ENCODE results near the gene DTX2.
A peak's percentile ranks its signal among the peaks of the same experiment; 100 is the strongest.
"Not testable (repeated sequence)": the region's sequence is repeated elsewhere in the genome, so short reads cannot be mapped to it uniquely, and the experiment has no call there.

The DTX2 gene

GRCh38 chr7:76423666-76424412 lies 37.7 kb upstream of the DTX2 start:
- Histone ChIP-seq H3K27ac (ENCODE audit: low read length) (peak overlapping the region; percentile 38; the same call in 1 of the 2 replicates), H3F3A (ENCODE audit: insufficient read depth, low read length) (peaks cover 12% of the 10 kb centered on the region), H3K27me3 (replicated peaks; ENCODE audit: insufficient read depth, low read length) (no peaks in the 10 kb centered on the region), H2AFZ (ENCODE audit: low read length) (0 out of 2 replicates have a peak overlapping the region, but pooled peaks have one; percentile 15), H3K4me2 (ENCODE audit: low read depth, low read length) (no peak overlapping the region), H3K79me2 (ENCODE audit: low read length) (no peaks in the 10 kb centered on the region), H4K20me1 (ENCODE audit: insufficient read depth, low read length) (no peaks in the 10 kb centered on the region), H3K9me3 (replicated peaks; ENCODE audit: insufficient read depth, low read length) (no peaks in the 10 kb centered on the region), H3K4me1 (ENCODE audit: low read length) (peaks cover 20% of the 10 kb centered on the region), H3K4me3 (ENCODE audit: low read length) (no peak overlapping the region), H3K36me3 (replicated peaks; ENCODE audit: insufficient read depth, low read length) (no peaks in the 10 kb centered on the region), H3K9me2 (replicated peaks; ENCODE audit: insufficient read depth, low read length) (no peaks in the 10 kb centered on the region), H3K9ac (ENCODE audit: low read length) (no peak overlapping the region)
- no peak for DNase-seq
- no peak for TF ChIP-seq EZH2phosphoT487 (IDR thresholded peaks at IDR 0.05; ENCODE audit: low read length)
- no peak for TF ChIP-seq EZH2 (optimal IDR thresholded peaks at IDR 0.05; ENCODE audit: low read depth, low read length)
- TF ChIP-seq, protein P1, sequence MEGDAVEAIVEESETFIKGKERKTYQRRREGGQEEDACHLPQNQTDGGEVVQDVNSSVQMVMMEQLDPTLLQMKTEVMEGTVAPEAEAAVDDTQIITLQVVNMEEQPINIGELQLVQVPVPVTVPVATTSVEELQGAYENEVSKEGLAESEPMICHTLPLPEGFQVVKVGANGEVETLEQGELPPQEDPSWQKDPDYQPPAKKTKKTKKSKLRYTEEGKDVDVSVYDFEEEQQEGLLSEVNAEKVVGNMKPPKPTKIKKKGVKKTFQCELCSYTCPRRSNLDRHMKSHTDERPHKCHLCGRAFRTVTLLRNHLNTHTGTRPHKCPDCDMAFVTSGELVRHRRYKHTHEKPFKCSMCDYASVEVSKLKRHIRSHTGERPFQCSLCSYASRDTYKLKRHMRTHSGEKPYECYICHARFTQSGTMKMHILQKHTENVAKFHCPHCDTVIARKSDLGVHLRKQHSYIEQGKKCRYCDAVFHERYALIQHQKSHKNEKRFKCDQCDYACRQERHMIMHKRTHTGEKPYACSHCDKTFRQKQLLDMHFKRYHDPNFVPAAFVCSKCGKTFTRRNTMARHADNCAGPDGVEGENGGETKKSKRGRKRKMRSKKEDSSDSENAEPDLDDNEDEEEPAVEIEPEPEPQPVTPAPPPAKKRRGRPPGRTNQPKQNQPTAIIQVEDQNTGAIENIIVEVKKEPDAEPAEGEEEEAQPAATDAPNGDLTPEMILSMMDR (IDR thresholded peaks at IDR 0.05; ENCODE audit: low read length): no peak

DNA sequence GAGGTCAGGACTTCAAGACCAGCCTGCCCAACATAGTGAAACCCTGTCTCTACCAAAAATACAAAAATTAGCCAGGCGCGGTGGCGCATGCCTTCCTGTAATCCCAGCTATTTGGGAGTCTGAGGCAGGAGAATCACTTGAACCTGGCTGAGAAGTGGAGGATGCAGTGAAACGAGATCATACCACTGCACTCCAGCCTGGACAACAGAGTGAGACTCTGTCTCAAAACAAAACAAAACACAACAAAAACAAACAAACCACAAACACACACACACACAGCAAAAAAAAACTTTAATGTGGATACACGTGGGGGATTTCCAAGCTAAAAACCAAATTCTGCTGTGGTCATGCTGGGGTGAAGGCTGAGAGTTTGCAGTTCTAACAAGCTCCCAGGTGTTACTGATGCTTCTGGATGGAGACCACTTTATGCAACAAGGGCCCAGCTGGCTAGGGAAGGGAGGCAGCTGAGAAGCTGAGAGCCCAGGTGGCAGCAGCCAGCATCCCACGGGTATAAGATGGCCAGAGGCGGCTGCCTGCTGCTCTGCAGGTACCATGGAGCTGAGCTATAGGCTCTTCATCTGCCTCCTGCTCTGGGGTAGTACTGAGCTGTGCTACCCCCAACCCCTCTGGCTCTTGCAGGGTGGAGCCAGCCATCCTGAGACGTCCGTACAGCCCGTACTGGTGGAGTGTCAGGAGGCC lies 36.9 kb upstream of the DTX2 start, which contains the start of gene ZP3:
Gene ZP3 (plus strand): TSS at position 538 of the 699 bp plus-strand sequence. CDS start 15 bp downstream, at position 553.
- DNase-seq: peak; percentile 87
- peak within 1 kb of the TSS; percentile 58; the same call in 1 of the 2 replicates for H3K27ac ChIP-seq (ENCODE audit: low read length)
- peak within 1 kb of the TSS; percentile 24; the same call in 1 of the 2 replicates for H3K4me2 ChIP-seq (ENCODE audit: low read depth, low read length)

GRCh38 chr7:76425156-76425555 lies 36.4 kb upstream of the DTX2 start:
- no peaks in the 10 kb centered on the region for H4K20me1 ChIP-seq (ENCODE audit: insufficient read depth, low read length)
- H3K79me2 ChIP-seq (ENCODE audit: low read length): no peaks in the 10 kb centered on the region
- TF ChIP-seq EZH2 (optimal IDR thresholded peaks at IDR 0.05; ENCODE audit: low read depth, low read length) (no peak), EZH2phosphoT487 (IDR thresholded peaks at IDR 0.05; ENCODE audit: low read length) (no peak)
- TF ChIP-seq, protein P1 (IDR thresholded peaks at IDR 0.05; ENCODE audit: low read length): no peak
- no peaks in the 10 kb centered on the region for H3K9me3 ChIP-seq (replicated peaks; ENCODE audit: insufficient read depth, low read length)
- H3K27ac ChIP-seq (ENCODE audit: low read length): peak overlapping the region; percentile 58; the same call in 1 of the 2 replicates
- no peak overlapping the region for H3K4me3 ChIP-seq (ENCODE audit: low read length)
- peaks cover 12% of the 10 kb centered on the region for H3F3A ChIP-seq (ENCODE audit: insufficient read depth, low read length)
- no peaks in the 10 kb centered on the region for H3K9me2 ChIP-seq (replicated peaks; ENCODE audit: insufficient read depth, low read length)
- no peaks in the 10 kb centered on the region for H3K36me3 ChIP-seq (replicated peaks; ENCODE audit: insufficient read depth, low read length)
- no peak overlapping the region for H3K9ac ChIP-seq (ENCODE audit: low read length)
- no peak overlapping the region for H2AFZ ChIP-seq (ENCODE audit: low read length)
- peak overlapping the region; percentile 24; the same call in 1 of the 2 replicates for H3K4me2 ChIP-seq (ENCODE audit: low read depth, low read length)
- H3K4me1 ChIP-seq (ENCODE audit: low read length): peaks cover 20% of the 10 kb centered on the region
- DNase-seq: no peak
- H3K27me3 ChIP-seq (replicated peaks; ENCODE audit: insufficient read depth, low read length): no peaks in the 10 kb centered on the region

More for the DNA sequence above, 36.9 kb upstream of the DTX2 start, which contains the start of gene ZP3:
- no peaks in the 10 kb centered on the region for H4K20me1 ChIP-seq (ENCODE audit: insufficient read depth, low read length)
- TF ChIP-seq EZH2 (optimal IDR thresholded peaks at IDR 0.05; ENCODE audit: low read depth, low read length) (no peak), EZH2phosphoT487 (IDR thresholded peaks at IDR 0.05; ENCODE audit: low read length) (no peak)
- TF ChIP-seq, protein P1 (IDR thresholded peaks at IDR 0.05; ENCODE audit: low read length): no peak
- no peak within 1 kb of the TSS for H3K4me3 ChIP-seq (ENCODE audit: low read length)
- H2AFZ ChIP-seq (ENCODE audit: low read length): 0 out of 2 replicates have a peak within 1 kb of the TSS, but pooled peaks have one; percentile 15
- no peaks in the 10 kb centered on the region for H3K36me3 ChIP-seq (replicated peaks; ENCODE audit: insufficient read depth, low read length)
- H3K4me1 ChIP-seq (ENCODE audit: low read length): peaks cover 20% of the 10 kb centered on the region
- H3K27me3 ChIP-seq (replicated peaks; ENCODE audit: insufficient read depth, low read length): no peaks in the 10 kb centered on the region
- no peaks in the 10 kb centered on the region for H3K9me2 ChIP-seq (replicated peaks; ENCODE audit: insufficient read depth, low read length)
- H3K79me2 ChIP-seq (ENCODE audit: low read length): no peaks in the 10 kb centered on the region
- H3K9ac ChIP-seq (ENCODE audit: low read length): no peak within 1 kb of the TSS
- H3F3A ChIP-seq (ENCODE audit: insufficient read depth, low read length): peaks cover 12% of the 10 kb centered on the region
- H3K9me3 ChIP-seq (replicated peaks; ENCODE audit: insufficient read depth, low read length): no peaks in the 10 kb centered on the region

DNA sequence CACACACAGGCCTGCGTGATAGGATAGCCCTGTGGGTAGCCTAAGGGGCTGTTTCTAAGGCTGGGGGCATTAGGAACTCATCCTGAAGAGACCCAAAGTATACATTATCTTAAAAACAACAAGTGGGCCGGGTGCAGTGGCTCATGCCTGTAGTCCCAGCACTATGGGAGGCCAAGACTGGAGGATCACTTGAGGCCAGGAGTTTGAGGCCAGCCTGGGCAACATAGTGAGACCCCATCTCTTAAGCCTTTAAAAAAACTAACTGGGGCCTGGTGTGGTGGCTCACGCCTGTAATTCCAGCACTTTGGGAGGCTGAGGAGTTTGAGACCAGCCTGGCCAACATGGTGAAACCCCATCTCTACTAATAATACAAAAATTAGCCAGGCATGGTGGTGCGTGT lies 36.0 kb upstream of the DTX2 start:
- not testable (repeated sequence) for H3K4me3 ChIP-seq (ENCODE audit: low read length); DNase-seq; H3K9ac ChIP-seq (ENCODE audit: low read length); H3K36me3 ChIP-seq (replicated peaks; ENCODE audit: insufficient read depth, low read length); H2AFZ ChIP-seq (ENCODE audit: low read length); H3K79me2 ChIP-seq (ENCODE audit: low read length); H3K27ac ChIP-seq (ENCODE audit: low read length); H4K20me1 ChIP-seq (ENCODE audit: insufficient read depth, low read length); H3K9me3 ChIP-seq (replicated peaks; ENCODE audit: insufficient read depth, low read length); H3K9me2 ChIP-seq (replicated peaks; ENCODE audit: insufficient read depth, low read length); H3K27me3 ChIP-seq (replicated peaks; ENCODE audit: insufficient read depth, low read length)
- H3K4me2 ChIP-seq (ENCODE audit: low read depth, low read length): peak overlapping the region; percentile 24; the same call in 1 of the 2 replicates
- H3K4me1 ChIP-seq (ENCODE audit: low read length): peaks cover 20% of the 10 kb centered on the region
- H3F3A ChIP-seq (ENCODE audit: insufficient read depth, low read length): peaks cover 12% of the 10 kb centered on the region

Measured in MM.1S (cell line).